ENCODE results near the gene PHLDB2. TPM values are rescaled to one million over a fixed set of nuclear protein-coding genes. Genes with fewer than 3 reads are reported as not detected.
A peak's percentile ranks its signal among the peaks of the same experiment; 100 is the strongest.

The PHLDB2 gene
- total RNA-seq, 1 donor from 2014 or later = 60.8 TPM

DNA sequence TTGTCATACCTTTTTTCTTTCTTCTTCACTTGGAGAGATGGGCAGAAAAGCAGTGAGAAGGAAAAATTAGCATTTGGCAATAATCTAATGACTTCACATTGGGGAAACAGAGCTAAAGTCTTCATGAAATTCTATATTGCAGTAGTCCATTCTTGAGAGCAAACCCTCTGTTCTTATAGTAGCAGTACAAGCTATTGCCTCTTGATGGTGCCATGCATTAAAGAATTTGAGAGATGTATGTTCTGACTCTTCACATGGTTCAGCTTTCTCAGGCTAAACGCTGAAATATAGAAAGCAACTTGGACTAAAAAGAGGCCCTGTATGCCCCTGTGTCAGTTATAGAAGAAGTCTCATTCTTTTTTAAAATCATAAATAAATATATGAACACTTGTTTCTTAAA lies 36.0 kb downstream of the PHLDB2 start:
- H3K27me3 ChIP-seq = no peaks in the 10 kb centered on the region
- no peak for DNase-seq
- intact Hi-C loops (cut with DNase I) = no loop called here
- no peak overlapping the region for H3K27ac ChIP-seq
- H3K36me3 ChIP-seq = no peaks in the 10 kb centered on the region
- H3K4me1 ChIP-seq = no peaks in the 10 kb centered on the region
- H3K9me3 ChIP-seq = no peaks in the 10 kb centered on the region
- no peak for ATAC-seq
- TF ChIP-seq, protein P1, sequence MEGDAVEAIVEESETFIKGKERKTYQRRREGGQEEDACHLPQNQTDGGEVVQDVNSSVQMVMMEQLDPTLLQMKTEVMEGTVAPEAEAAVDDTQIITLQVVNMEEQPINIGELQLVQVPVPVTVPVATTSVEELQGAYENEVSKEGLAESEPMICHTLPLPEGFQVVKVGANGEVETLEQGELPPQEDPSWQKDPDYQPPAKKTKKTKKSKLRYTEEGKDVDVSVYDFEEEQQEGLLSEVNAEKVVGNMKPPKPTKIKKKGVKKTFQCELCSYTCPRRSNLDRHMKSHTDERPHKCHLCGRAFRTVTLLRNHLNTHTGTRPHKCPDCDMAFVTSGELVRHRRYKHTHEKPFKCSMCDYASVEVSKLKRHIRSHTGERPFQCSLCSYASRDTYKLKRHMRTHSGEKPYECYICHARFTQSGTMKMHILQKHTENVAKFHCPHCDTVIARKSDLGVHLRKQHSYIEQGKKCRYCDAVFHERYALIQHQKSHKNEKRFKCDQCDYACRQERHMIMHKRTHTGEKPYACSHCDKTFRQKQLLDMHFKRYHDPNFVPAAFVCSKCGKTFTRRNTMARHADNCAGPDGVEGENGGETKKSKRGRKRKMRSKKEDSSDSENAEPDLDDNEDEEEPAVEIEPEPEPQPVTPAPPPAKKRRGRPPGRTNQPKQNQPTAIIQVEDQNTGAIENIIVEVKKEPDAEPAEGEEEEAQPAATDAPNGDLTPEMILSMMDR (IDR thresholded peaks at IDR 0.05) = peak; percentile 15
- H3K4me3 ChIP-seq = no peak overlapping the region

DNA sequence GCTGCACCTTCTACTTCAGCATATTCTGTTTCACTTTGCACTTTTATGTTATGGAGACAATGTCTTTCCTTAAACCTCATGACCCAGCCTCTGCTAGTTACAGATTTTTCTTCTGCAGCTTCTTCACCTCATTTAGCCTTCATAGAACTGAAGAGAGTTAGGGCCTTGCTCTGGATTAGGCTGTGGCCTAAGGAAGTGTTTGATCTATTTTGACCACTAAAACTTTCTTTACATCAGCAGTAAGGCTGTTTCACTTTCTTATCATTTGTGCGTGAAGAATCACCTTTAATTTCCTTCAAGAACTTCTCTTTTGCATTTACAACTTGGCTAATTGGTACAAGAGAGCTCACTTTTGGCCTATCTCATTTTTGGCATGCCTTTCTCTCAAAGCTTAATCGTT lies 40.9 kb downstream of the PHLDB2 start:
- intact Hi-C loops (cut with DNase I) = no loop called here
- ATAC-seq = no peak
- TF ChIP-seq, protein P1 (IDR thresholded peaks at IDR 0.05) = no peak

DNA sequence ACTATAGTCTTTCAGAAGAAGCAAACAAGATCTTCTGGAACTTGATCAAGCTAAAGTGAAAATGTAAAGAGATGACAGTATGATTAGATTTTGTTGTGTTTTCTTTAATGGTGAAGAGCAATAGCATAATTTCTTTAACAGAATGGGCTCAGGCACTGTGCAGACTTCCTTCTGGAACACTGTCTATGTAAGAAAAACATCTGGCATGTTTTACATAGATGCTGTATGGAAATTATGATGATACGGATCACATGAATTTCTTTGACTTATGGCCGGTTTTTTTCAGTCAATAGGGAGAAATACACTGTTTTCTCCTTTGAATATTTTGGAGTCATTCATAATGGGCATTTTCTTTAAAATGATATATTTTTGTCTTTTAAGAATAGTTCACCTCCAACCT lies 42.6 kb downstream of the PHLDB2 start:
- no peak overlapping the region for H3K27ac ChIP-seq
- H3K36me3 ChIP-seq = no peaks in the 10 kb centered on the region
- DNase-seq = no peak
- no peak for ATAC-seq
- intact Hi-C loops (cut with DNase I) = no loop called here
- peaks cover 5% of the 10 kb centered on the region for H3K4me1 ChIP-seq
- TF ChIP-seq, protein P1 (IDR thresholded peaks at IDR 0.05) = no peak
- no peak overlapping the region for H3K4me3 ChIP-seq
- no peaks in the 10 kb centered on the region for H3K9me3 ChIP-seq
- H3K27me3 ChIP-seq = no peaks in the 10 kb centered on the region

More for the DNA sequence above, 40.9 kb downstream of the PHLDB2 start:
- no peak for DNase-seq
- Histone ChIP-seq H3K27me3 (no peaks in the 10 kb centered on the region), H3K36me3 (no peaks in the 10 kb centered on the region), H3K4me1 (peaks cover 5% of the 10 kb centered on the region), H3K9me3 (no peaks in the 10 kb centered on the region), H3K4me3 (no peak overlapping the region), H3K27ac (no peak overlapping the region)

- H3K27me3 ChIP-seq = no peaks in the 10 kb centered on the region
- intact Hi-C loops (cut with DNase I) = no loop called here
- no peaks in the 10 kb centered on the region for H3K9me3 ChIP-seq
- TF ChIP-seq, protein P1 (IDR thresholded peaks at IDR 0.05) = no peak
- no peak overlapping the region for H3K4me3 ChIP-seq
- ATAC-seq = no peak
- no peaks in the 10 kb centered on the region for H3K36me3 ChIP-seq
- no peak overlapping the region for H3K27ac ChIP-seq
- no peak for DNase-seq
- peaks cover 5% of the 10 kb centered on the region for H3K4me1 ChIP-seq
These were observed 43.5 kb downstream of the PHLDB2 start for GRCh38 chr3:111902534-111902933.

GRCh38 chr3:111903067-111903511 lies 44.0 kb downstream of the PHLDB2 start:
- Histone ChIP-seq H3K36me3 (no peaks in the 10 kb centered on the region), H3K27me3 (no peaks in the 10 kb centered on the region), H3K9me3 (no peaks in the 10 kb centered on the region), H3K27ac (no peak overlapping the region), H3K4me1 (peaks cover 5% of the 10 kb centered on the region), H3K4me3 (no peak overlapping the region)
- TF ChIP-seq, protein P1 (IDR thresholded peaks at IDR 0.05) = no peak
- DNase-seq (no peak), ATAC-seq (no peak)
- intact Hi-C loops (cut with DNase I) = no loop called here

All from upper lobe of right lung (tissue), 1 donor.